Panc1 (cell line): ENCODE results near the gene HNRNPAB.

Experiments used
- POLR2AphosphoS5 ChIP-seq: IDR thresholded peaks from 2 replicates; pipeline ENCODE4 v1.6.1; 2012; ENCODE audit warnings: mild to moderate bottlenecking, low read depth, low read length, moderate library complexity
- TF ChIP-seq, protein P1 (sequence below): fragments of 450-650 bp; IDR thresholded peaks from 2 replicates; pipeline ENCODE4 v1.5.1; 2017; ENCODE audit warnings: mild to moderate bottlenecking
- TF ChIP-seq, protein P2 (sequence below), 2 experiments: IDR thresholded peaks; 2 replicates each; pipeline ENCODE4 v1.6.1; 2011 to 2012; ENCODE audit warnings: low read depth in 2 of 2, control low read depth in 1 of 2, low read length in 1 of 2, mild to moderate bottlenecking in 1 of 2, moderate library complexity in 1 of 2; ENCODE audit not compliant: insufficient read depth in 1 of 2

DNA sequence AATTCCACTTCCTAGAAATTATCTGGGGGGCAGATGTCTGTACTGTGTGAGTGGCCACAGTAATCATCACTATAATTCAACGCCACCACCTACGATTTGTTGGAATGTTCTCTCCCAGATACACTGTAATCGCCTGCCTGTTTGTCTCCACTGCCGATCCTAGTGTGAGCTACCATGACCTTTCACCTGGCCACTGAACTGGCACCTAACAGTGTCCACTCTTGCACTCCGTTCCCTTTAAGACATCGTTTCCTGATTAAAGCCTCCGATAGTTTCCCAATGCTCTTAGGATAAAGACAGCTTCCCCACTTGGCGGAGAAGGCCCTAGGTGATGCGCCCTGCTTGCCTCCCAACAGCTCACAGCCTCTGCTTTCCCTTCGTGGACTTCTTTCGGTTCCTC, 24.3 kb downstream of the HNRNPAB start:
- TF ChIP-seq, protein P1, sequence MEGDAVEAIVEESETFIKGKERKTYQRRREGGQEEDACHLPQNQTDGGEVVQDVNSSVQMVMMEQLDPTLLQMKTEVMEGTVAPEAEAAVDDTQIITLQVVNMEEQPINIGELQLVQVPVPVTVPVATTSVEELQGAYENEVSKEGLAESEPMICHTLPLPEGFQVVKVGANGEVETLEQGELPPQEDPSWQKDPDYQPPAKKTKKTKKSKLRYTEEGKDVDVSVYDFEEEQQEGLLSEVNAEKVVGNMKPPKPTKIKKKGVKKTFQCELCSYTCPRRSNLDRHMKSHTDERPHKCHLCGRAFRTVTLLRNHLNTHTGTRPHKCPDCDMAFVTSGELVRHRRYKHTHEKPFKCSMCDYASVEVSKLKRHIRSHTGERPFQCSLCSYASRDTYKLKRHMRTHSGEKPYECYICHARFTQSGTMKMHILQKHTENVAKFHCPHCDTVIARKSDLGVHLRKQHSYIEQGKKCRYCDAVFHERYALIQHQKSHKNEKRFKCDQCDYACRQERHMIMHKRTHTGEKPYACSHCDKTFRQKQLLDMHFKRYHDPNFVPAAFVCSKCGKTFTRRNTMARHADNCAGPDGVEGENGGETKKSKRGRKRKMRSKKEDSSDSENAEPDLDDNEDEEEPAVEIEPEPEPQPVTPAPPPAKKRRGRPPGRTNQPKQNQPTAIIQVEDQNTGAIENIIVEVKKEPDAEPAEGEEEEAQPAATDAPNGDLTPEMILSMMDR: no peak
- TF ChIP-seq, protein P2, sequence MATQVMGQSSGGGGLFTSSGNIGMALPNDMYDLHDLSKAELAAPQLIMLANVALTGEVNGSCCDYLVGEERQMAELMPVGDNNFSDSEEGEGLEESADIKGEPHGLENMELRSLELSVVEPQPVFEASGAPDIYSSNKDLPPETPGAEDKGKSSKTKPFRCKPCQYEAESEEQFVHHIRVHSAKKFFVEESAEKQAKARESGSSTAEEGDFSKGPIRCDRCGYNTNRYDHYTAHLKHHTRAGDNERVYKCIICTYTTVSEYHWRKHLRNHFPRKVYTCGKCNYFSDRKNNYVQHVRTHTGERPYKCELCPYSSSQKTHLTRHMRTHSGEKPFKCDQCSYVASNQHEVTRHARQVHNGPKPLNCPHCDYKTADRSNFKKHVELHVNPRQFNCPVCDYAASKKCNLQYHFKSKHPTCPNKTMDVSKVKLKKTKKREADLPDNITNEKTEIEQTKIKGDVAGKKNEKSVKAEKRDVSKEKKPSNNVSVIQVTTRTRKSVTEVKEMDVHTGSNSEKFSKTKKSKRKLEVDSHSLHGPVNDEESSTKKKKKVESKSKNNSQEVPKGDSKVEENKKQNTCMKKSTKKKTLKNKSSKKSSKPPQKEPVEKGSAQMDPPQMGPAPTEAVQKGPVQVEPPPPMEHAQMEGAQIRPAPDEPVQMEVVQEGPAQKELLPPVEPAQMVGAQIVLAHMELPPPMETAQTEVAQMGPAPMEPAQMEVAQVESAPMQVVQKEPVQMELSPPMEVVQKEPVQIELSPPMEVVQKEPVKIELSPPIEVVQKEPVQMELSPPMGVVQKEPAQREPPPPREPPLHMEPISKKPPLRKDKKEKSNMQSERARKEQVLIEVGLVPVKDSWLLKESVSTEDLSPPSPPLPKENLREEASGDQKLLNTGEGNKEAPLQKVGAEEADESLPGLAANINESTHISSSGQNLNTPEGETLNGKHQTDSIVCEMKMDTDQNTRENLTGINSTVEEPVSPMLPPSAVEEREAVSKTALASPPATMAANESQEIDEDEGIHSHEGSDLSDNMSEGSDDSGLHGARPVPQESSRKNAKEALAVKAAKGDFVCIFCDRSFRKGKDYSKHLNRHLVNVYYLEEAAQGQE (IDR thresholded peaks at IDR 0.05; ENCODE audit: insufficient read depth in 1 of 2, low read depth in 2 of 2, low read length in 1 of 2): no peak
- no peak for TF ChIP-seq POLR2AphosphoS5
